ENCODE measurements around the gene EBF3.

The EBF3 gene

DNA sequence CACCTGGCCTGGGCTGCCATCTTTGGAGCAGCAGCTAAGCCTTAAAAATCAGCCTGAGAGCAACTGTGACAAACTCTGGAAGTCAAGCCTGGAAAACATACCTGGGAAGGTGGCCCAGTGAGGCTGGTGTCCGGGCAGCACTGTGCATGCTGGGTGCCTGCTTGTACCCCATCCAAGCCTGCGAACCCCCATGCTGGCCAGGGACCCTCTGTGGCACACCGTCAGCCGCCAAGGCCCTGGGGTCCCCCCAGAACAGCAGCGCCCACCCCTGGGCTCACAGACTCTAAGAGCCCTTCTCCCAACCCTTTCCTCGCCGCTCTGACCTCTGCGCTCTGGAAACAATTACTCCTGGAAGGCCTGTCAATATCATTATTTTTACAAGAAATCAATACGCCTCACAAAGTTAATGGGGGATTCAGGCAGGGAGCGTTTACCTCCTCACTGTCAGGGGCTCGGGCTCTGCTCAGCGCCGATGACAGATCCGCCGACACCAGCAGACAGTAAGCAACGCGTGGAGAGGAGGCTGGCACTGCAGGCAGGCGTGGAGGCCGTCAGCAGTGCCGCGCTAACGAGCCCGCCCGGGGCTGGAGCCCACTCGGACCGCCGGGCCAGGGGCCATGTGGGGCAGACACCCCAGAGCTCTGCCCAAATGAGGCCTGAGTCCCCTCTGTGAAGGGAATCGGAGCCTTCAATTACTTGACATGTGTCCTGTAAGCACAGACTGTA, 54.4 kb downstream of the EBF3 start:
- TF ChIP-seq CEBPB (IDR thresholded peaks at IDR 0.05) (no peak), RAD21 (IDR thresholded peaks at IDR 0.05; ENCODE audit: low read depth) (no peak), NFIC (IDR thresholded peaks at IDR 0.05) (no peak), YY1 (IDR thresholded peaks at IDR 0.05; ENCODE audit: low read depth) (no peak), TEAD4 (IDR thresholded peaks at IDR 0.05) (no peak), MAX (IDR thresholded peaks at IDR 0.05) (no peak), REST (IDR thresholded peaks at IDR 0.05; ENCODE audit: low read depth) (no peak), TCF12 (IDR thresholded peaks at IDR 0.05; ENCODE audit: low read depth) (no peak), ZBTB7A (IDR thresholded peaks at IDR 0.05; ENCODE audit: low read depth) (no peak), FOXM1 (IDR thresholded peaks at IDR 0.05; ENCODE audit: borderline replicate concordance, low read depth) (no peak), EP300 (IDR thresholded peaks at IDR 0.05; ENCODE audit: borderline replicate concordance) (no peak), EGR1 (IDR thresholded peaks at IDR 0.05) (no peak), TAF1 (IDR thresholded peaks at IDR 0.05; ENCODE audit: low read depth) (no peak), CREB1 (IDR thresholded peaks at IDR 0.05; ENCODE audit: low read depth) (no peak), USF1 (IDR thresholded peaks at IDR 0.05) (no peak)

DNA sequence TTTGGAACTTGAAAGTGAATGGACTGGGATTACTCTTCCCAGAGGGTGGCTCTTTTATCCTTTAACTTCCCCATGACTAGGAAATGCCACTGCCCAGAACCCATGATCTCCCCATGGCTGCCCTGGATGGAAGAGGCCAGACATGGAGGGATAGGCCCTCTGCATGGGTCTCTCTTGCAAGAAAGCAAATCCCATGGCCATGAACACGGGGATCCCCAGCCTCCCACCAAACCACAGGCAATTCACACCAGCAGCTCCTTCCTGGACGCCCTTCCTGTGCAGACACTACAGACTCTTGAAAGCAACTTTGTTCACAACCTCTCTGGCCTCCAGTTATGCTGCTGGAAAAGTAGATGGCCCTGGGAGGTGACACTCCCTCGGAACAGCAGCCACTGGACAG, 55.0 kb downstream of the EBF3 start:
- TF ChIP-seq REST (IDR thresholded peaks at IDR 0.05; ENCODE audit: low read depth), result no peak
- TF ChIP-seq TCF12 (IDR thresholded peaks at IDR 0.05; ENCODE audit: low read depth), result no peak
- no peak for TF ChIP-seq YY1 (IDR thresholded peaks at IDR 0.05; ENCODE audit: low read depth)
- TF ChIP-seq RAD21 (IDR thresholded peaks at IDR 0.05; ENCODE audit: low read depth), result no peak
- no peak for TF ChIP-seq NFIC (IDR thresholded peaks at IDR 0.05)
- TF ChIP-seq TEAD4 (IDR thresholded peaks at IDR 0.05), result no peak
- TF ChIP-seq MAX (IDR thresholded peaks at IDR 0.05), result no peak
- TF ChIP-seq CEBPB (IDR thresholded peaks at IDR 0.05), result no peak
- no peak for TF ChIP-seq CREB1 (IDR thresholded peaks at IDR 0.05; ENCODE audit: low read depth)
- TF ChIP-seq ZBTB7A (IDR thresholded peaks at IDR 0.05; ENCODE audit: low read depth), result no peak

- TF ChIP-seq TCF12 (IDR thresholded peaks at IDR 0.05; ENCODE audit: low read depth) (no peak), EGR1 (IDR thresholded peaks at IDR 0.05) (no peak)
These were observed 55.7 kb downstream of the EBF3 start for GRCh38 chr10:129908406-129908805.

- TF ChIP-seq USF1 (IDR thresholded peaks at IDR 0.05) (no peak), CREB1 (IDR thresholded peaks at IDR 0.05; ENCODE audit: low read depth) (no peak), YY1 (IDR thresholded peaks at IDR 0.05; ENCODE audit: low read depth) (no peak), FOXM1 (IDR thresholded peaks at IDR 0.05; ENCODE audit: borderline replicate concordance, low read depth) (no peak), TEAD4 (IDR thresholded peaks at IDR 0.05) (no peak), REST (IDR thresholded peaks at IDR 0.05; ENCODE audit: low read depth) (no peak), TAF1 (IDR thresholded peaks at IDR 0.05; ENCODE audit: low read depth) (no peak), ZBTB7A (IDR thresholded peaks at IDR 0.05; ENCODE audit: low read depth) (no peak), CEBPB (IDR thresholded peaks at IDR 0.05) (no peak), RAD21 (IDR thresholded peaks at IDR 0.05; ENCODE audit: low read depth) (no peak), EP300 (IDR thresholded peaks at IDR 0.05; ENCODE audit: borderline replicate concordance) (no peak), EGR1 (IDR thresholded peaks at IDR 0.05) (no peak)
These were observed 58.5 kb downstream of the EBF3 start for GRCh38 chr10:129905553-129905952.

Data from Ishikawa (cell line).